ENCODE results near the gene SPIN2A.
"Not testable (repeated sequence)": the region's sequence is repeated elsewhere in the genome, so short reads cannot be mapped to it uniquely, and the experiment has no call there.

The SPIN2A gene

DNA sequence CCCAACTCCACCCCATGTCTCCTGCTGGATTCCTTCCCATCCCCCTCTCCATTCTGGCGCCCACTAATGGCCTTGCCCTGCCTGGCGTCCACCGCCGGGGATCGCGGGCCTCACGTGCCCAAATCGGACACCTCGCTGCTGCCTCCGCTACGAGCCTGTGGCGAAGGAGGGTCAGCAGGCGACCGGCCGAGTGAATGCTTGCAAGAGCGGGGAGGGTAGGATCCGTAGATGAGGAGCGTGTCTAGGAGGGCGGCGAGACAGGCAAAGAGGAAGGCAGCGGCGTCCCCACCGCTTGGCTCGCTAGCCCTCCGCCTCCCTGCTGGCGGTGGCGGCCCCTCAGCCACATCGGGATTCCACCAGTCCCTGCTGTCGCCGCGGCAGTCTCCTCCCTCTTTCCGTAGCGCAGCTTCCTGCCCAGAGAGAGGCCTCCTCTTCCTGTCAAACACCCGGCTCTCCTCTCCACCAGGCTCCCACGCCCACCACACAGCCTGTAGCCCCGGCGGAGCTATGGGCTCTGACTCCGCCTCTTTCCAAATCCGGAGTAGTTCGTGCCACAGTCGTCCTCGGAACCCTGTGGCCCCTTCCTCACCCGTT, 15.9 kb downstream of the SPIN2A start, which contains the start of gene SPIN2B:
TSS of gene SPIN2B (minus strand) at position 387 of the 594 bp plus-strand sequence.
- H3K4me3 Mint-ChIP-seq, result peak within 1 kb of the TSS; percentile 97
- H3K27ac Mint-ChIP-seq, result peak within 1 kb of the TSS; percentile 96
- no peaks in the 10 kb centered on the region for H3K9me3 Mint-ChIP-seq
- no peaks in the 10 kb centered on the region for H3K27me3 Mint-ChIP-seq
- peaks cover 25% of the 10 kb centered on the region for H3K4me1 Mint-ChIP-seq
- H3K36me3 Mint-ChIP-seq, result peaks cover 14% of the 10 kb centered on the region
- peak; percentile 99 for ATAC-seq

DNA sequence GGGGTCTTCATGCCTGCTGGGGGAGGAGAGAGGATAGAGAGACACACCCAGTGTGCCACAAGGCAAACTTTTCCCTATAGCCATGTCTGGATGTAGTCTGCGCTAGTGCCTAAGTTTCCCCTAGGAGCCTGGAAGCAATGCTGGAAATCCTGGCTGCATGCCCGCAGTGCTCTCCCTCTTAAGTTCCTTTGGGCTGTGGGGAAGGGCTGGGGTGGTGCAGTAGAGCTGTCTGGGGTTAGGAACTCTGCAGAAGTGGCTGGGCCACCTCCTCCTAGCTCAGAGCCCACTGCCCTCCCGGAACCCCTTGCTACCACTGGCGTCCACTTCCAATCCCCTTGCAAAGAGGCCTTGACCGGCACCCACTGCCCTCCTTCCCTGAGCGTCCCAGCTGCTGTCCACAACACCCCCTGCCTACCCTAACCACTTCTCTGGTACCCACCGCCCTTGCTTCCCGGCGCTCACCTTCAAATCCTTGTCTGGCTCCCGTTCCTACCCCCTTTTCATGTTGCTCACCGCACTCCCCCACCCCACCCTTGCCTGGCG, 16.5 kb downstream of the SPIN2A start:
- H3K36me3 Mint-ChIP-seq, result peaks cover 14% of the 10 kb centered on the region
- not testable (repeated sequence) for H3K9me3 Mint-ChIP-seq, ATAC-seq, H3K27me3 Mint-ChIP-seq
- peak overlapping the region; percentile 96 for H3K27ac Mint-ChIP-seq
- H3K4me3 Mint-ChIP-seq, result peak overlapping the region; percentile 97
- peaks cover 25% of the 10 kb centered on the region for H3K4me1 Mint-ChIP-seq

DNA sequence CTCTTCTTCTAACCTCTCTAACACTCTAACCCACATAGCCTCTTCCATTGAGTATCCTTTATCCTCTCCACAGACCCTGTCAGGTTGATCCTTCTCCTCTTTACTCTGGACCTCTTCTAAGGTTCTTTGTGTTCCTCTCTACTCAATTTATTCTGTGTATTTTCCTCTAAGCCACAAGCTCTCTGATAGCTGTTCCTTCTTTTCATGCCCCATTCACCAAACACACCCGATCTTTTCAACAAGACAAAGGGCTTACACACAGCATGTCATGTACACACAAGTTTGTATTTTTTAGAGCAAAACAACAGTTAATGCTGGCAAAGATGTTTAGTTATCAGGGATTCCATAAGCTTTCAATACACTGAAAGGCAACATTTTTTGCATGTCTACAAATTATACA, 17.8 kb downstream of the SPIN2A start:
- no peaks in the 10 kb centered on the region for H3K27me3 Mint-ChIP-seq
- H3K4me1 Mint-ChIP-seq, result peaks cover 21% of the 10 kb centered on the region
- no peak for ATAC-seq
- no peaks in the 10 kb centered on the region for H3K9me3 Mint-ChIP-seq
- no peak overlapping the region for H3K4me3 Mint-ChIP-seq
- H3K27ac Mint-ChIP-seq, result peak overlapping the region; percentile 49
- H3K36me3 Mint-ChIP-seq, result peaks cover 19% of the 10 kb centered on the region

DNA sequence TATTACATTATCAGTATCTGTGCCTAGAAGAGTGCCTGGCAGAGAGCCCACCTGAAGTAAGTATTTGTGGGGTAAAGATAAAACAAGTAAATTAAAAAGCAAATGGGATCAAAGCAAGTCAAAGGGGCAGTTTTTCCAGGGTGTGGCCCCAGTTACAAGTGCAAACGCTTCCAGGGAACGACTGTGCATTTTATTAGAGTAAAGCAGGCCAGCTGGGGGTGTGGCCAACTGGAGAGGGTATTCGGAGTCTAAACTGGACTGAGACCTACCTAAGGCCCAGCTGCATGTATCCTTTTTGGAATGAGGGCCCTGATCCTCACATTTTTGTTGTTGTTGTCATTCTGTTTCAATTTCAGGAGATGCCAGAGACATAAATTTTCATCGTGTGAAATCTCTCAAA, 19.6 kb downstream of the SPIN2A start:
- H3K36me3 Mint-ChIP-seq, result peaks cover 21% of the 10 kb centered on the region
- peaks cover 24% of the 10 kb centered on the region for H3K4me1 Mint-ChIP-seq
- not testable (repeated sequence) for ATAC-seq, H3K9me3 Mint-ChIP-seq, H3K27ac Mint-ChIP-seq, H3K27me3 Mint-ChIP-seq, H3K4me3 Mint-ChIP-seq

DNA sequence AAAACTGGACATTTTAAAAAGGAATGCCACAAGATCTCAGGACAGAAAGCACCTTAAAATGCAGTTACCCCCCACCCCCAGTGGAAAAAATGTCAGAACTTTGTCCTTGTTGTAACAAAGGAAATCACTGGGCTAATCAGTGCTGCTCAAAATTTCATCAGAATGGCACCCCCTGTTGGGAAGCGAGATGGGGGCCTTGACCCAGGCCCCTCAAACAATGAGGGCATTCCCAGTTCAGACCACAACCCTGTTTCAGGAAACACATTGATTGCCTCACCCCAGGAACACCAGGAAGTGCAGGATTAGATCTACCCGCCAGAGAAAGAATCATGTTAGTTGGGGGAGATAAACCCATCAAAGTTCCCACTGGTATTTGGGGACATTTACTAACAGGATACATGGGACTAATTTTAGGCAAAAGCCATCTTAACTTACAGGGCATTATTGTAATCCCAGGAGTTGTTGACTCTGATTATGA, 32.2 kb downstream of the SPIN2A start:
- H3K36me3 Mint-ChIP-seq, result peaks cover 41% of the 10 kb centered on the region
- no peaks in the 10 kb centered on the region for H3K27me3 Mint-ChIP-seq
- H3K9me3 Mint-ChIP-seq, result peaks cover 2% of the 10 kb centered on the region
- no peak for ATAC-seq
- no peak overlapping the region for H3K4me3 Mint-ChIP-seq
- no peaks in the 10 kb centered on the region for H3K4me1 Mint-ChIP-seq
- H3K27ac Mint-ChIP-seq, result no peak overlapping the region

DNA sequence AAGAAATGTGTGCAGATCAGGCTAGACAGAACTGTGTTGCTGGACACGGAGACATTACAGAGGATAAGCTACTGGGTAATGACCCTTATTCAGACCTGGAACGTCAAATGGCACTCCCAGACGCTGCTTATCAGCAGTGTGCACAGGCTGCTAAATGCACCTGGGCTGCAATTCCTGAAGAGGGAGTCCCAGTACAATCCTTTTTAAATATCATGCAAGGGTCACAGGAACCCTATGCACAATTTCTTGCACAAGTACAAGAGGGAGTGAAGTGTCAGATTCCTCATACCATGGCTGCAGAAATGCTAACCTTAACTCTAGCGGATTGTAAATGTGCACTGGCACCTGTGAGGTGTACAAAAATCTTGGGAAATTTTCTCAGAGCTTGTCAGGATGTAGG, 32.8 kb downstream of the SPIN2A start:
- H3K27ac Mint-ChIP-seq, result no peak overlapping the region
- no peaks in the 10 kb centered on the region for H3K4me1 Mint-ChIP-seq
- peaks cover 41% of the 10 kb centered on the region for H3K36me3 Mint-ChIP-seq
- peaks cover 5% of the 10 kb centered on the region for H3K9me3 Mint-ChIP-seq
- no peak overlapping the region for H3K4me3 Mint-ChIP-seq
- H3K27me3 Mint-ChIP-seq, result no peaks in the 10 kb centered on the region
- no peak for ATAC-seq

DNA sequence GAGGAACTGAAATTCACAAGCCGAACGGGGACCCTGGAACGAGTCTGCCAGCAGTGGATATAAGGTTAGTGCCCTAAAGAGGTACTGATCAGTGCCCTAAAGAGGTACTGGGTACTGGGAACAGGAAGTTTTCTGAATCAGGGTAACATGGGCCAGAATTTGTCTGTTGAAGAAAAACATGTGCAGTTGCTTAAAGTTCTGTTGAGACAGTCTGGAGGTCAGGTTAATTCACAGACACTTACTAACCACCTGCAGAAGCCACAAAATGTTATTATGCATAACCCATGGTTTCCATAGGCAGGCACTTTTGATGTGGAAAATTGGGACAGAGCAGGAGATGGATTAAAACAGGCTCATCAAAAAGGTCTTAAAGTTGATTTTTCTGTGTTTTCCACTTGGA, 33.7 kb downstream of the SPIN2A start:
- H3K36me3 Mint-ChIP-seq, result peaks cover 42% of the 10 kb centered on the region
- H3K27me3 Mint-ChIP-seq, result no peaks in the 10 kb centered on the region
- no peak overlapping the region for H3K4me3 Mint-ChIP-seq
- no peak overlapping the region for H3K27ac Mint-ChIP-seq
- no peaks in the 10 kb centered on the region for H3K4me1 Mint-ChIP-seq
- H3K9me3 Mint-ChIP-seq, result peaks cover 5% of the 10 kb centered on the region
- no peak for ATAC-seq

DNA sequence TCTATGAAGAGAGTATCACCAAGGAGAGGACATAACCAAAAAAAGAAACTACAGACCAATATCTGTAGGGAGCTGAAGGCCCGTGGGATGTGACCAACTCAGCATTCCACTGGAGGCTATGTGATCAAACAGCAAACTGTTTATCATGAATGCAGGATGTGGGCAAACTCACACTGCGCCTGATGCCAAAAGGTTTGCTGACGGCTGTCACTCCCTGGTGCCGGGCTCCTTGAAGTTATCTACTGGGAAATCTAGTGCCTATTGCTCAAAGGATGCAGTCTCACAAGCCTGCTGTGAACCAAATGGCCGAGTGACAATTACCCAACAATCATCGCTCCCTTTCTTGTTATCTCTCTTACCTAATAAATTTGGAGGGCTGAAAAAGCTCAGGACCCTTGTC, 34.3 kb downstream of the SPIN2A start:
- H3K4me3 Mint-ChIP-seq, H3K27ac Mint-ChIP-seq, H3K27me3 Mint-ChIP-seq, H3K9me3 Mint-ChIP-seq, H3K4me1 Mint-ChIP-seq, ATAC-seq: not testable (repeated sequence)
- peaks cover 48% of the 10 kb centered on the region for H3K36me3 Mint-ChIP-seq
